HCT116 (cell line): ENCODE measurements around the gene KCNK6. TPM values are rescaled to one million over a fixed set of nuclear protein-coding genes. Genes with fewer than 3 reads are reported as not detected.

ENCODE experiments used
- ATAC-seq: fragments of 200-7000 bp; cut with Tn5 transposase; 2 replicates; pipeline ENCODE4 v1.9.1; 2020; ENCODE audit warnings: mild to moderate bottlenecking, moderate library complexity
- BruUV-seq: library from RNA; stranded (reverse); fragments of 400-500 nt; replicated peaks from 2 replicates; lab custom pipeline; 2021; lab: Mats Ljungman, UMichigan
- CTCF ChIA-PET: fragments of 300-600 bp; sonication (Branson Sonifier 250); formaldehyde crosslinking; loops from one replicate; lab custom pipeline; 2021; ENCODE audit warnings: antibody characterized with exemption; lab: Charles Lee
- POLR2A ChIA-PET: fragments of 300-600, 350-600 bp; sonication (Branson Sonifier 250); formaldehyde crosslinking; loops from one replicate; lab custom pipeline; 2021; ENCODE audit warnings: antibody characterized with exemption; lab: Charles Lee
- RAD21 ChIA-PET, 2 experiments: fragments of 300-600 bp; sonication (Branson Sonifier 250); formaldehyde crosslinking; loops; one replicate each; lab custom pipeline; 2023; ENCODE audit warnings: low total read pairs in 2 of 2; ENCODE audit not compliant: uncharacterized antibody in 2 of 2, unreplicated experiment in 2 of 2, low non-redundant PET in 1 of 2; lab: Charles Lee
- DNase-seq: peaks from one replicate; pipeline ENCODE4 v3.0.0-alpha.2; 2010; ENCODE audit warnings: low read depth, low spot score
- H2AFZ ChIP-seq: fragments of 200-600 bp; shearing (Covaris generic), sonication (generic); 2 replicates; pipeline ENCODE4 v1.6.1; 2017; ENCODE audit warnings: low read depth, mixed run types, mixed read lengths, antibody characterized with exemption, low read length; ENCODE audit not compliant: poor library complexity, severe bottlenecking
- H3K27ac ChIP-seq: 2 replicates; pipeline ENCODE4 v1.5.1; 2012; ENCODE audit warnings: low read depth, low read length
- H3K27me3 ChIP-seq: fragments of 200-600 bp; sonication (generic); 2 replicates; pipeline ENCODE4 v1.6.1; 2016; ENCODE audit warnings: mixed run types, low read length, mixed read lengths; ENCODE audit not compliant: insufficient read depth
- H3K36me3 ChIP-seq, 2 experiments: fragments of 200-500 bp in 1 of 2; fragments of 200-600 bp in 1 of 2; sonication (Bioruptor generic) in 1 of 2; sonication (generic) in 1 of 2; 2 replicates each; pipeline versions ENCODE4 v1.5.1 to v1.6.1; 2014 to 2016; ENCODE audit warnings: low read length in 2 of 2, inconsistent platforms in 1 of 2, mixed read lengths in 1 of 2, mixed run types in 1 of 2; ENCODE audit not compliant: insufficient read depth in 2 of 2, control insufficient read depth in 1 of 2
- H3K4me1 ChIP-seq, 2 experiments: fragments of 200-600 bp in 1 of 2; sonication (generic) in 1 of 2; 2 replicates each; pipeline versions ENCODE4 v1.5.1 to v1.6.1; 2012 to 2017; ENCODE audit warnings: low read length in 2 of 2, inconsistent platforms in 1 of 2, mild to moderate bottlenecking in 1 of 2, mixed read lengths in 1 of 2, mixed run types in 1 of 2, moderate library complexity in 1 of 2; ENCODE audit not compliant: insufficient read depth in 2 of 2, control insufficient read depth in 1 of 2
- H3K4me2 ChIP-seq: fragments of 200-600 bp; sonication (generic); 2 replicates; pipeline ENCODE4 v1.6.1; 2017; ENCODE audit warnings: mixed run types, low read length, mixed read lengths
- H3K4me3 ChIP-seq, 2 experiments: fragments of 200-600 bp in 1 of 2; sonication (generic) in 1 of 2; replicated peaks in 1 of 2; 2 replicates each; pipeline ENCODE4 v1.5.1; 2011 to 2016; ENCODE audit warnings: low read length in 2 of 2, control low read depth in 1 of 2, low read depth in 1 of 2, mild to moderate bottlenecking in 1 of 2, mixed read lengths in 1 of 2, mixed run types in 1 of 2
- H3K79me2 ChIP-seq: fragments of 200-600 bp; sonication (generic); 2 replicates; pipeline ENCODE4 v1.6.1; 2017; ENCODE audit warnings: mild to moderate bottlenecking, mixed run types, low read length, moderate library complexity, mixed read lengths; ENCODE audit not compliant: insufficient read depth
- H3K9ac ChIP-seq: fragments of 200-600 bp; sonication (generic); 2 replicates; pipeline ENCODE4 v1.6.1; 2016; ENCODE audit warnings: low read length, mixed read lengths
- H3K9me2 ChIP-seq: fragments of 200-600 bp; sonication (generic), shearing (Covaris generic); 2 replicates; pipeline ENCODE4 v1.6.1; 2017; ENCODE audit warnings: mixed run types, mild to moderate bottlenecking, moderate library complexity; ENCODE audit not compliant: insufficient read depth
- H3K9me3 ChIP-seq, 2 experiments: fragments of 200-500 bp in 1 of 2; fragments of 200-600 bp in 1 of 2; sonication (Bioruptor generic) in 1 of 2; sonication (generic) in 1 of 2; 2 replicates each; pipeline ENCODE4 v1.6.1; 2014 to 2017; ENCODE audit warnings: low read length in 2 of 2, mixed read lengths in 2 of 2, inconsistent platforms in 1 of 2, low read depth in 1 of 2, mild to moderate bottlenecking in 1 of 2, mixed run types in 1 of 2, moderate library complexity in 1 of 2; ENCODE audit not compliant: control insufficient read depth in 1 of 2, insufficient read depth in 1 of 2
- H4K20me1 ChIP-seq: fragments of 200-600 bp; sonication (generic), shearing (Covaris generic); 2 replicates; pipeline ENCODE4 v1.6.1; 2017; ENCODE audit warnings: mixed run types, mild to moderate bottlenecking, moderate library complexity; ENCODE audit not compliant: insufficient read depth
- CBX3 ChIP-seq: IDR thresholded peaks from 2 replicates; pipeline ENCODE4 v1.6.1; 2012; ENCODE audit warnings: low read depth
- CTCF ChIP-seq, 3 experiments: fragments of 200-600 bp in 1 of 3; sonication (generic) in 1 of 3; IDR thresholded peaks in 2 of 3; conservative IDR thresholded peaks in 1 of 3; 2 replicates each; pipeline ENCODE4 v1.5.1; 2012 to 2017; ENCODE audit warnings: low read depth in 2 of 3, low read length in 2 of 3, antibody characterized with exemption in 1 of 3, borderline replicate concordance in 1 of 3, control low read depth in 1 of 3, mild to moderate bottlenecking in 1 of 3, mixed read lengths in 1 of 3, mixed run types in 1 of 3, moderate library complexity in 1 of 3; ENCODE audit not compliant: insufficient read depth in 1 of 3
- ELF1 ChIP-seq: IDR thresholded peaks from 2 replicates; pipeline ENCODE4 v1.6.1; 2012; ENCODE audit warnings: low read depth, borderline replicate concordance
- POLR2A ChIP-seq: IDR thresholded peaks from 2 replicates; pipeline ENCODE4 v1.7.0; 2011; ENCODE audit warnings: borderline replicate concordance; ENCODE audit not compliant: insufficient read depth, insufficient read length; ENCODE audit errors: extremely low read depth
- POLR2AphosphoS5 ChIP-seq: IDR thresholded peaks from 2 replicates; pipeline ENCODE4 v1.6.1; 2011; ENCODE audit warnings: mild to moderate bottlenecking, low read depth, low read length, moderate library complexity
- SIN3A ChIP-seq: IDR thresholded peaks from 2 replicates; pipeline ENCODE4 v1.6.1; 2012; ENCODE audit warnings: low read depth
- intact Hi-C: fragments of 100-400 bp; cut with micrococcal nuclease; formaldehyde crosslinking; loops from 2 replicates; pipeline ENCODE4 v1.10.0; 2022
- total RNA-seq: library from RNA; stranded (reverse); gene quantifications from one replicate; pipeline ENCODE4 v1.2.1, GENCODE V29; 2021; ENCODE audit not compliant: unreplicated experiment

The KCNK6 gene
- total RNA-seq, 1 experiment from 2014 or later = 11.0 TPM

- DNase-seq = peak; percentile 73
- Histone ChIP-seq H3K9me3 (no peaks in the 10 kb centered on the region), H2AFZ (peak overlapping the region; percentile 92), H3K27ac (peak overlapping the region; percentile 74; the same call in 1 of the 2 replicates), H3K27me3 (peaks cover 11% of the 10 kb centered on the region; the same call in 1 of the 2 replicates), H3K36me3 (no peaks in the 10 kb centered on the region)
- 0 out of 2 replicates have a peak, but pooled peaks have one; percentile 17 for TF ChIP-seq POLR2AphosphoS5
- TF ChIP-seq CBX3 = no peak
- no peak for TF ChIP-seq SIN3A
- TF ChIP-seq CTCF (IDR thresholded peaks at IDR 0.05 in 2 of 3, conservative IDR thresholded peaks at IDR 0.05 in 1 of 3; ENCODE audit: borderline replicate concordance in 1 of 3, insufficient read depth in 1 of 3, low read depth in 2 of 3, low read length in 2 of 3) = 0 out of 6 replicates have a peak, but pooled peaks of 1 of the 3 experiments have one; percentile 16
- TF ChIP-seq POLR2A = no peak
- no peak for TF ChIP-seq ELF1
- TF ChIP-seq, all 23 proteins: peak for 2
- Histone ChIP-seq H3K9ac (peak overlapping the region; percentile 46; the same call in 1 of the 2 replicates), H3K9me2 (no peaks in the 10 kb centered on the region), H4K20me1 (no peaks in the 10 kb centered on the region), H3K4me2 (peak overlapping the region; percentile 99), H3K79me2 (no peaks in the 10 kb centered on the region), H3K4me1 (peaks cover 8 to 20% of the 10 kb centered on the region in 2 experiments; a peak in 3 of 4 replicates), H3K4me3 (peak overlapping the region; percentile 55 to 68)
- intact Hi-C loops = no loop called here
- ChIA-PET CTCF (interaction anchor here (1.0 kb wide), 1 partner anchor 26 kb away, joined by 3 read pairs; the partner anchor contains the start of gene GGN), POLR2A (interaction anchor here (1.7 to 2.3 kb wide), 2 partner anchors 12 to 26 kb away, joined by 7 to 12 read pairs; partner anchors contain the start of genes GGN and PSMD8), RAD21 (no interaction called here)
- BruUV-seq = no TSS peak
- peak; percentile 87 for ATAC-seq
Observed at GRCh38 chr19:38361633-38362075, 42.0 kb downstream of the KCNK6 start.
